OCI-LY7 (cell line): Measurements from ENCODE around the gene TECPR2. TPM values are rescaled to one million over a fixed set of nuclear protein-coding genes. Genes with fewer than 3 reads are reported as not detected.

Experiments used
- BruUV-seq: library from RNA; stranded (reverse); fragments of 400-500 nt; replicated peaks from 2 replicates; lab custom pipeline; 2021; lab: Mats Ljungman, UMichigan
- CTCF ChIA-PET: fragments of 300-600 bp; sonication (Branson Sonifier 250); formaldehyde crosslinking; loops from one replicate; lab custom pipeline; 2022; ENCODE audit warnings: antibody characterized with exemption; ENCODE audit not compliant: unreplicated experiment; lab: Charles Lee
- POLR2A ChIA-PET: fragments of 300-600 bp; sonication (Branson Sonifier 250); formaldehyde crosslinking; loops from one replicate; lab custom pipeline; 2022; ENCODE audit warnings: antibody characterized with exemption; lab: Charles Lee
- DNase-seq: peaks from one replicate; pipeline ENCODE4 v3.0.0-alpha.2; 2015; ENCODE audit warnings: low spot score
- H2AFZ ChIP-seq: fragments of 200-600 bp; sonication (generic), shearing (Covaris generic); 2 replicates; pipeline ENCODE4 v1.6.1; 2014; ENCODE audit warnings: mild to moderate bottlenecking, antibody characterized with exemption, low read length, moderate library complexity
- H3K27ac ChIP-seq: fragments of 200-600 bp; sonication (generic); 2 replicates; pipeline ENCODE4 v1.5.1; 2014; ENCODE audit warnings: mixed run types, low read depth, mild to moderate bottlenecking, moderate library complexity, low read length, inconsistent platforms; ENCODE audit not compliant: poor library complexity, severe bottlenecking
- H3K36me3 ChIP-seq: fragments of 200-600 bp; sonication (generic); 2 replicates; pipeline ENCODE4 v1.6.1; 2014; ENCODE audit warnings: mild to moderate bottlenecking, antibody characterized with exemption, low read length, moderate library complexity, mixed read lengths; ENCODE audit not compliant: insufficient read depth
- H3K4me1 ChIP-seq: fragments of 200-600 bp; sonication (generic); 2 replicates; pipeline ENCODE4 v1.5.1; 2014; ENCODE audit warnings: mild to moderate bottlenecking, low read length; ENCODE audit not compliant: insufficient read depth, poor library complexity, severe bottlenecking
- H3K4me2 ChIP-seq: fragments of 200-600 bp; sonication (generic); 2 replicates; pipeline ENCODE4 v1.6.1; 2014; ENCODE audit warnings: mild to moderate bottlenecking, low read length
- H3K4me3 ChIP-seq: fragments of 200-600 bp; sonication (generic); 2 replicates; pipeline ENCODE4 v1.5.1; 2014; ENCODE audit warnings: mild to moderate bottlenecking, low read depth, low read length; ENCODE audit not compliant: poor library complexity, severe bottlenecking
- H3K79me2 ChIP-seq: fragments of 200-600 bp; sonication (generic); 2 replicates; pipeline ENCODE4 v1.6.1; 2016; ENCODE audit warnings: low read depth, mild to moderate bottlenecking, low read length, moderate library complexity, mixed read lengths; ENCODE audit not compliant: insufficient read depth
- H3K9me2 ChIP-seq: fragments of 200-600 bp; sonication (generic); 2 replicates; pipeline ENCODE4 v1.6.1; 2016; ENCODE audit warnings: mild to moderate bottlenecking, low read length, mixed read lengths; ENCODE audit not compliant: insufficient read depth
- H3K9me3 ChIP-seq: fragments of 200-600 bp; sonication (generic); 2 replicates; pipeline ENCODE4 v1.6.1; 2014; ENCODE audit warnings: mild to moderate bottlenecking, mixed run types, low read length, mixed read lengths
- H4K20me1 ChIP-seq: fragments of 200-600 bp; sonication (generic); 2 replicates; pipeline ENCODE4 v1.6.1; 2014; ENCODE audit warnings: mild to moderate bottlenecking, antibody characterized with exemption, low read length, moderate library complexity, mixed read lengths; ENCODE audit not compliant: insufficient read depth
- EZH2phosphoT487 ChIP-seq: fragments of 200-600 bp; sonication (generic); IDR thresholded peaks from 2 replicates; pipeline ENCODE4 v1.6.1; 2018; ENCODE audit warnings: low read depth, borderline replicate concordance, mild to moderate bottlenecking, mixed run types, antibody characterized with exemption, low read length, moderate library complexity, mixed read lengths
- intact Hi-C: fragments of 100-400 bp; cut with micrococcal nuclease; formaldehyde crosslinking; loops from one replicate; pipeline ENCODE4 v1.10.0; 2022; ENCODE audit not compliant: unreplicated experiment
- total RNA-seq, 2 experiments: library from RNA; depleted of rRNA in 1 of 2; stranded (reverse); fragments of >200 nt in 1 of 2; shearing (Covaris generic) in 1 of 2; gene quantifications; 2 replicates each; pipeline ENCODE4 v1.2.3, GENCODE V29; 2014 to 2022
- TF ChIP-seq, protein P1 (sequence below): fragments of 200-600 bp; sonication (generic); conservative IDR thresholded peaks from 2 replicates; pipeline ENCODE4 v1.5.1; 2014; ENCODE audit warnings: mild to moderate bottlenecking, antibody characterized with exemption, low read length, moderate library complexity, mixed read lengths

Gene TECPR2
- total RNA-seq, 2 experiments from 2014 or later, result 5.3 to 12.7 TPM

DNA sequence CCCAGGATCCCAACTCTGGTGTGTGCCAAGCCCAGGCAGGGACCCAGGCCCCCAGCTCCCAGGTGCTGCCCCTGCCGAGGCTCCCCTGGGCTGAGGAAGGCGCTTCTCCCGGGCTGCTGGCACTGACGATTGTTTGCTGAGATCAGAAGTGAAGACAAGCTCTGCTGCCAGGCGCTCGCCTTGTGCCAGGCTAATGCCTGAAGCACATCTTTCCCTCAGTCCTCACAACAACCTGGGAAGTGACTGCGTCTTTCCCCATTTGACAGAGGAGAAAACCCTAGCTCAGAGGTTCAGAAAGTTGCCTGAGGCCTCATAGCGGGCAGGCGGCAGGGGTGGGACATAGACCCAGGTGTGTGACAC lies 110.0 kb downstream of the TECPR2 start:
- Histone ChIP-seq H2AFZ (no peak overlapping the region), H3K9me3 (no peaks in the 10 kb centered on the region), H3K36me3 (no peaks in the 10 kb centered on the region), H3K9me2 (no peaks in the 10 kb centered on the region), H3K4me2 (no peak overlapping the region), H3K27ac (no peak overlapping the region), H3K4me3 (no peak overlapping the region), H4K20me1 (no peaks in the 10 kb centered on the region), H3K4me1 (no peaks in the 10 kb centered on the region), H3K79me2 (no peaks in the 10 kb centered on the region)
- TF ChIP-seq, protein P1, sequence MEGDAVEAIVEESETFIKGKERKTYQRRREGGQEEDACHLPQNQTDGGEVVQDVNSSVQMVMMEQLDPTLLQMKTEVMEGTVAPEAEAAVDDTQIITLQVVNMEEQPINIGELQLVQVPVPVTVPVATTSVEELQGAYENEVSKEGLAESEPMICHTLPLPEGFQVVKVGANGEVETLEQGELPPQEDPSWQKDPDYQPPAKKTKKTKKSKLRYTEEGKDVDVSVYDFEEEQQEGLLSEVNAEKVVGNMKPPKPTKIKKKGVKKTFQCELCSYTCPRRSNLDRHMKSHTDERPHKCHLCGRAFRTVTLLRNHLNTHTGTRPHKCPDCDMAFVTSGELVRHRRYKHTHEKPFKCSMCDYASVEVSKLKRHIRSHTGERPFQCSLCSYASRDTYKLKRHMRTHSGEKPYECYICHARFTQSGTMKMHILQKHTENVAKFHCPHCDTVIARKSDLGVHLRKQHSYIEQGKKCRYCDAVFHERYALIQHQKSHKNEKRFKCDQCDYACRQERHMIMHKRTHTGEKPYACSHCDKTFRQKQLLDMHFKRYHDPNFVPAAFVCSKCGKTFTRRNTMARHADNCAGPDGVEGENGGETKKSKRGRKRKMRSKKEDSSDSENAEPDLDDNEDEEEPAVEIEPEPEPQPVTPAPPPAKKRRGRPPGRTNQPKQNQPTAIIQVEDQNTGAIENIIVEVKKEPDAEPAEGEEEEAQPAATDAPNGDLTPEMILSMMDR, result no peak
- TF ChIP-seq EZH2phosphoT487, result no peak
- ChIA-PET CTCF (no interaction called here), POLR2A (no interaction called here)
- DNase-seq, result no peak
- BruUV-seq, result no TSS peak
- intact Hi-C loops, result no loop called here

DNA sequence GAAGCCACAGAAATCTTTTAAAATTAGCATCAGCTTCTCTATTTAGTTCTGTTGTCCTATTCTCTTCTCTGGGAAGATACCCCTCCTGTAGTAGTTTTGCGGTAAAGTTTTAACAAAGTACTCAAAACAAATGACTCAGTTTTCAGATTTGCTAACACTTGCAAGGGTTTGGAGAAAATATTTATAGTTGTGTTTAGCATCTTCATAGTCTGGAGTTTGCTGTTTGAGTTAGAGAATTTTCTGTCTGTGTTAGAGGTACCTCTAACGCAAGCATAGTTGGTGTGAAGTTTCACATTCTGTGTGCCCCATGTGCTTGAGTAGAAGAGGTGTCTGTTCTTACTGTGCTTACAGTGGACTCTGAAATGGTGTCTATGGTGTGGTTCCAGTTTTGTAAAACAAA lies 110.8 kb downstream of the TECPR2 start:
- DNase-seq, result no peak
- H3K4me3 ChIP-seq, result no peak overlapping the region
- H3K36me3 ChIP-seq, result no peaks in the 10 kb centered on the region
- no peak overlapping the region for H3K27ac ChIP-seq
- no peaks in the 10 kb centered on the region for H3K79me2 ChIP-seq
- no peaks in the 10 kb centered on the region for H3K4me1 ChIP-seq
- intact Hi-C loops, result no loop called here
- no peak overlapping the region for H2AFZ ChIP-seq
- ChIA-PET CTCF (no interaction called here), POLR2A (no interaction called here)
- no peaks in the 10 kb centered on the region for H3K9me3 ChIP-seq
- no TSS peak for BruUV-seq
- no peaks in the 10 kb centered on the region for H4K20me1 ChIP-seq
- no peaks in the 10 kb centered on the region for H3K9me2 ChIP-seq
- H3K4me2 ChIP-seq, result no peak overlapping the region
- TF ChIP-seq EZH2phosphoT487, result no peak
- TF ChIP-seq, protein P1, result no peak

DNA sequence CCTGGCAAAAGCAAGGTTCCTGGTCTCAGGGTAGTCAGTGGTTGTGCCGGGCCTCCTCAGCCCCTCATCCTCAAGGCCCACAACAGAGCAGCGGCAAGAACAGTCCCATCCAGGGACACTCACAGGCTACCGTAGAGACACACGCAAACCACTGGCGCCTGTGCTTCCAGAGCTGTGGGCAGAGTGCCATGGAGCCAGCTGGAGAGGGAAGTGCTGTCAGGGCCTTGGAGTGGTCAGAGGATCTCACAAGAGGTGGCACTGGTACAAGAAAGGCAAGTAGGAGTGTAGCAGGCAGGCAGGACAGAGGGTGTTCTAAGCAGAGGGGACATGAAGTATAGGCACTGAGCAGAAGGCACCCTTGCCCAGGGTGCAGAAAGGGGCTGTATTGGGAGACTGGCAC lies 112.2 kb downstream of the TECPR2 start:
- H3K4me1 ChIP-seq, result no peaks in the 10 kb centered on the region
- no peaks in the 10 kb centered on the region for H3K9me2 ChIP-seq
- no peak overlapping the region for H2AFZ ChIP-seq
- no TSS peak for BruUV-seq
- H3K4me3 ChIP-seq, result no peak overlapping the region
- POLR2A ChIA-PET, result no interaction called here
- no peak for TF ChIP-seq EZH2phosphoT487
- TF ChIP-seq, protein P1, result no peak
- CTCF ChIA-PET, result no interaction called here
- no peaks in the 10 kb centered on the region for H3K36me3 ChIP-seq
- no peaks in the 10 kb centered on the region for H3K79me2 ChIP-seq
- no peaks in the 10 kb centered on the region for H4K20me1 ChIP-seq
- H3K4me2 ChIP-seq, result no peak overlapping the region
- H3K27ac ChIP-seq, result no peak overlapping the region
- no peaks in the 10 kb centered on the region for H3K9me3 ChIP-seq
- intact Hi-C loops, result no loop called here
- DNase-seq, result no peak
